HG02870 (cell line): ENCODE measurements around the gene PTPRD.
"Not testable (repeated sequence)": the region's sequence is repeated elsewhere in the genome, so short reads cannot be mapped to it uniquely, and the experiment has no call there.

Source experiments
- ATAC-seq: cut with Tn5 transposase; IDR thresholded peaks from one replicate; pipeline ENCODE4 v1.9.1; 2021; ENCODE audit warnings: mild to moderate bottlenecking, moderate library complexity; ENCODE audit not compliant: unreplicated experiment

PTPRD gene

GRCh38 chr9:9392755-9393154, 1220.0 kb downstream of the PTPRD start:
- no peak for ATAC-seq

- ATAC-seq = no peak
These were observed 1222.9 kb downstream of the PTPRD start for GRCh38 chr9:9389904-9390303.

- no peak for ATAC-seq
These were observed 1225.2 kb downstream of the PTPRD start for GRCh38 chr9:9387511-9388115.

GRCh38 chr9:9362332-9362731, 1250.5 kb downstream of the PTPRD start:
- ATAC-seq = no peak

GRCh38 chr9:9352877-9353481, 1259.8 kb downstream of the PTPRD start:
- ATAC-seq = no peak

GRCh38 chr9:9341203-9341602, 1271.6 kb downstream of the PTPRD start:
- ATAC-seq = no peak

GRCh38 chr9:9337129-9337528, 1275.7 kb downstream of the PTPRD start:
- no peak for ATAC-seq

- ATAC-seq = no peak
These were observed 1286.1 kb downstream of the PTPRD start for GRCh38 chr9:9326749-9327148.

- no peak for ATAC-seq
These were observed 1293.8 kb downstream of the PTPRD start for GRCh38 chr9:9319007-9319406.

- ATAC-seq = not testable (repeated sequence)
These were observed 1302.1 kb downstream of the PTPRD start for GRCh38 chr9:9310743-9311142.

GRCh38 chr9:9305600-9305999, 1307.2 kb downstream of the PTPRD start:
- no peak for ATAC-seq

- ATAC-seq = no peak
These were observed 1313.7 kb downstream of the PTPRD start for GRCh38 chr9:9299134-9299533.

- ATAC-seq = no peak
These were observed 1326.8 kb downstream of the PTPRD start for GRCh38 chr9:9286001-9286400.

- no peak for ATAC-seq
These were observed 1328.6 kb downstream of the PTPRD start for GRCh38 chr9:9284201-9284600.

GRCh38 chr9:9283159-9283986, 1329.4 kb downstream of the PTPRD start:
- no peak for ATAC-seq

- ATAC-seq = no peak
These were observed 1337.2 kb downstream of the PTPRD start for GRCh38 chr9:9275601-9276000.

- ATAC-seq = no peak
These were observed 1354.8 kb downstream of the PTPRD start for GRCh38 chr9:9257999-9258498.

- no peak for ATAC-seq
These were observed 1366.1 kb downstream of the PTPRD start for GRCh38 chr9:9246726-9247125.

GRCh38 chr9:9231946-9232345, 1380.9 kb downstream of the PTPRD start:
- no peak for ATAC-seq

GRCh38 chr9:9229269-9229668, 1383.5 kb downstream of the PTPRD start:
- ATAC-seq = no peak

GRCh38 chr9:9223175-9223574, 1389.6 kb downstream of the PTPRD start:
- no peak for ATAC-seq

- no peak for ATAC-seq
These were observed 1390.1 kb downstream of the PTPRD start for GRCh38 chr9:9222730-9223129.
